Peyer's patch (tissue), 4 donors: Measurements from ENCODE around the gene SEC24D. TPM values are rescaled to one million over a fixed set of nuclear protein-coding genes. Genes with fewer than 3 reads are reported as not detected.

ENCODE experiments used
- DNase-seq, 3 donors: peaks; one replicate each; pipeline ENCODE4 v3.0.0-alpha.2; 2017 to 2019
- H3K27ac ChIP-seq, 4 donors: fragments of 200-600 bp; sonication (generic); one replicate each; pipeline ENCODE4 v1.5.1; 2016 to 2019
- H3K27me3 ChIP-seq, 2 donors: fragments of 200-600 bp; sonication (generic); one replicate each; pipeline ENCODE4 v1.5.1; 2019
- H3K36me3 ChIP-seq, 3 donors: fragments of 200-600 bp; sonication (generic); one replicate each; pipeline ENCODE4 v1.5.1; 2016 to 2019
- H3K4me1 ChIP-seq, 4 donors: fragments of 200-600 bp; sonication (generic); one replicate each; pipeline ENCODE4 v1.5.1; 2016 to 2019
- H3K4me3 ChIP-seq, 4 donors: fragments of 200-600 bp; sonication (generic); 1 replicate in 3 of 4; 2 replicates in 1 of 4; pipeline ENCODE4 v1.5.1; 2016 to 2019; ENCODE audit warnings: mild to moderate bottlenecking in 1 of 4
- H3K9me3 ChIP-seq, 4 donors: fragments of 200-600 bp; sonication (generic); one replicate each; pipeline ENCODE4 v1.5.1; 2016 to 2019; ENCODE audit warnings: mild to moderate bottlenecking in 1 of 4
- CTCF ChIP-seq, 6 experiments: fragments of 450-650 bp in 4 of 6; fragments of 200-600 bp in 2 of 6; sonication (generic) in 1 of 6; IDR thresholded peaks; one replicate each; pipeline ENCODE4 v1.5.1; 2017 to 2019; ENCODE audit warnings: antibody characterized with exemption in 6 of 6, mild to moderate bottlenecking in 3 of 6, moderate library complexity in 1 of 6
- POLR2A ChIP-seq, 2 donors: fragments of 450-650 bp; IDR thresholded peaks; one replicate each; pipeline ENCODE4 v1.5.1; 2017; ENCODE audit warnings: antibody characterized with exemption in 2 of 2, mild to moderate bottlenecking in 2 of 2, moderate library complexity in 2 of 2
- total RNA-seq, 4 donors: library from RNA; depleted of rRNA; stranded (reverse); fragments of >200 nt; gene quantifications; one replicate each; pipeline ENCODE4 v1.1.0, GENCODE V29; 2016

The SEC24D gene
- total RNA-seq, 4 donors from 2014 or later = 52.8 to 117 (median 76.0) TPM

GRCh38 chr4:118825799-118826198, 10.1 kb downstream of the SEC24D start:
- peaks cover 0 to 37% (median 0%) of the 10 kb centered on the region in 4 donors for H3K4me1 ChIP-seq
- no peak overlapping the region for H3K4me3 ChIP-seq
- H3K27ac ChIP-seq = no peak overlapping the region
- TF ChIP-seq CTCF (IDR thresholded peaks at IDR 0.05) = no peak
- TF ChIP-seq POLR2A (IDR thresholded peaks at IDR 0.05) = no peak
- H3K27me3 ChIP-seq = no peaks in the 10 kb centered on the region
- DNase-seq = no peak
- H3K9me3 ChIP-seq = no peaks in the 10 kb centered on the region
- H3K36me3 ChIP-seq = peaks cover 0 to 34% (median 0%) of the 10 kb centered on the region in 3 donors

- TF ChIP-seq CTCF (IDR thresholded peaks at IDR 0.05) (no peak), POLR2A (IDR thresholded peaks at IDR 0.05) (no peak)
- no peak overlapping the region for H3K4me3 ChIP-seq
- peaks cover 0 to 23% (median 0%) of the 10 kb centered on the region in 3 donors for H3K36me3 ChIP-seq
- H3K4me1 ChIP-seq = peaks cover 0 to 37% (median 0%) of the 10 kb centered on the region in 4 donors
- no peak for DNase-seq
- H3K27me3 ChIP-seq = no peaks in the 10 kb centered on the region
- H3K9me3 ChIP-seq = no peaks in the 10 kb centered on the region
- no peak overlapping the region for H3K27ac ChIP-seq
These were observed 11.8 kb downstream of the SEC24D start for GRCh38 chr4:118824141-118824540.

- H3K4me3 ChIP-seq = no peak overlapping the region
- no peak for TF ChIP-seq CTCF (IDR thresholded peaks at IDR 0.05)
- no peak for TF ChIP-seq POLR2A (IDR thresholded peaks at IDR 0.05)
- DNase-seq = no peak
- H3K9me3 ChIP-seq = no peaks in the 10 kb centered on the region
- peak overlapping the region in 2 of 4 donors; percentile 51 to 76 for H3K27ac ChIP-seq
- peaks cover 0 to 21% (median 0%) of the 10 kb centered on the region in 3 donors for H3K36me3 ChIP-seq
- H3K27me3 ChIP-seq = no peaks in the 10 kb centered on the region
- peaks cover 0 to 37% (median 0%) of the 10 kb centered on the region in 4 donors for H3K4me1 ChIP-seq
These were observed 12.5 kb downstream of the SEC24D start for GRCh38 chr4:118823471-118823870.

- Histone ChIP-seq H3K27ac (peak overlapping the region in 2 of 4 donors; percentile 51 to 76), H3K9me3 (no peaks in the 10 kb centered on the region), H3K36me3 (peaks cover 0 to 19% (median 0%) of the 10 kb centered on the region in 3 donors), H3K4me3 (no peak overlapping the region), H3K27me3 (no peaks in the 10 kb centered on the region), H3K4me1 (peaks cover 0 to 27% (median 0%) of the 10 kb centered on the region in 4 donors)
- TF ChIP-seq POLR2A (IDR thresholded peaks at IDR 0.05) (no peak), CTCF (IDR thresholded peaks at IDR 0.05) (no peak)
- DNase-seq = peak in 2 of 3 donors; percentile 57 to 83
These were observed 14.2 kb downstream of the SEC24D start for GRCh38 chr4:118821590-118822293.

- TF ChIP-seq CTCF (IDR thresholded peaks at IDR 0.05) = no peak
- no peak for TF ChIP-seq POLR2A (IDR thresholded peaks at IDR 0.05)
- DNase-seq = no peak
- H3K27me3 ChIP-seq = no peaks in the 10 kb centered on the region
- peaks cover 0 to 4% (median 0%) of the 10 kb centered on the region in 4 donors for H3K4me1 ChIP-seq
- no peak overlapping the region for H3K4me3 ChIP-seq
- no peaks in the 10 kb centered on the region for H3K9me3 ChIP-seq
- H3K36me3 ChIP-seq = peaks cover 0 to 42% (median 0%) of the 10 kb centered on the region in 3 donors
- H3K27ac ChIP-seq = no peak overlapping the region
These were observed 18.6 kb downstream of the SEC24D start for GRCh38 chr4:118817178-118817930.
